COLO668 (cell line): Measurements from ENCODE around the gene SSBP2.
A peak's percentile ranks its signal among the peaks of the same experiment; 100 is the strongest.

Experiments used
- DNase-seq: peaks from one replicate; lab custom pipeline; 2025; ENCODE audit not compliant: unreplicated experiment; lab: John Stamatoyannopoulos, UW

SSBP2 gene

DNA sequence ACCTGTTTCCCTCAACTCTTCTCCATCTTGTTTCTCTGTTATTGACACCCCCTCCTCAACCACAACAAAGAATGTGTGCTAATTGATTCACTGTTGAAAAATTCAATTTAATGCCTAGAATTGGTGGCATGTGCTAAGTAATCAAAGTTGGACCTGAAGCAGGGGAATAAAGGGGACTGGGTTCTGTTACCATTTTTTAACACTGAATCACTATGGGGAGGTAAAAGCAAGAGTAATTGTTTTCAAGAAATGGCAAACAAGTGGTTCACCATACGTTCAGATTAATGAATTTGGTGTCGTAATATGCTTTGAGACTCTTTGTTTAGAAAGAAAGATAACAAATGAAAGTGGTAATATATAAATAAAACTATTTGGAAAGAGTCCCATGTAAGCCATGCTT lies 17.0 kb upstream of the SSBP2 start:
- DNase-seq = no peak

DNA sequence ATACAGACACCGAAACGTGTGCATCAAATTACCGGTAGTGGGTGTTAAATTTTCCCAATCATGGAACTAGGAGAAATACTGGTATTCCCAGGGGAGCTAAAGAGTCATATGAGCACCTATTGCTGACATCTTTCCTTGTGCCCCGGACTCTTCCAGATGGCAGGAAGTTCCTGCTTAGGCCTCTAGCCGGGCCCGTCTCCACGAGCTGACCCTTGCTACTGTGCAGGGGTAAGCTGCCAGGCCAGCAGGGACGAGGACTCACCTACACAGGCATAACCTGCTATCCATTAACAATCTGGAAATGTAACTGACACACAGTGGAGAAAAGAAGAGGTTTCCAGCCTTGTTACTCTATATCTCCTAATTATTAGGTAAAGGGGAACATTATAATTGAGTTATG lies 16.2 kb upstream of the SSBP2 start:
- DNase-seq = no peak

- no peak for DNase-seq
Measured at GRCh38 chr5:81766611-81767010, 15.7 kb upstream of the SSBP2 start.

DNA sequence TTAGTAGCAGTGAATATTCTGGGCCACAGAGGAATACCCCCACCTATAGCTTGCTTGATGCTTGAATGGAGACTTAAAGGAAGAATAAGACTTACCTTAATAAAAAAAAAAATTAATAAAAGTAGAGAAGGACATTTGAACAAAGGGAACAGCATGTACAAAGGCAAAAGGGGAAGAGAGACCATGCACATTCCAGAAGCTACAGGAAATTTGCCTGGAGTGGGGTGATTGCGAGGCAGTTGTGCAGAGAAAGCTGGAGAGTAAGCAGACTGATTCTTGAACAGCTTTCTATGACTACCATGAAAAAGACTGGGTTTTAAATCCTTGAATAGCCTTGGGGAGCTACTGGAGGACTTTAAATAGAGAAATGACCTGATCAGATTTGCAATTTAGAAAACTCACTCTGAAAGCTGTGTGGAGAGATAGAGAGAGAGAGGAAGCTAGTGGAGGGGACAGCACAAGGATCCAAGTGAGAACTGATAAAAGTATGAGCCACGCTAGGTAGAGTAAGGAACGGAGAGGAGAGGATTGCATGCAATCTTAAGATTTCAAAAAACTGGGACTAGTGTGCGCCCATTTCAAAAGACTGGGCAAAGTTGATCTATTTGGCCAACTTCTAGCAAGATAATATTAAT lies 12.5 kb upstream of the SSBP2 start:
- no peak for DNase-seq

DNA sequence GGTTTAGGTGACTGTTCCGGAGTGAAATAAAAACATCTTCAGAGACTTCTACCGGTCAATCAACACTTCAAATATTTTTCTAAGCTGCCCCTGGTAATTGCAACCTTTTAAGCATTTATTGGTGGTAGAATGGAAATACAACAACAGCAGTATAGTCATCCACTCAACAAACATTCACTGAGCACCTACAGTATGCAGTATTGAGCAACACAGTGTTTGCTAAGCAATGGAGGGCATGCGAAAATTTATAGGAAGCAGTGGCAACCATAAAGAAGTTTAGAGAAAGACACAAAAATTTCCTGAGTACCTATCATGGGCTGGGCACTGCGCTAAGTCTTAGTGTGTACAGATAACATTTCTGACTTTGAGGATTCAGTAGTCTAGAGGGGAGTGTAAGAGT lies 12.0 kb upstream of the SSBP2 start:
- DNase-seq = no peak

- DNase-seq = no peak
Measured at GRCh38 chr5:81762401-81762800, 11.5 kb upstream of the SSBP2 start.

- no peak for DNase-seq
Measured at GRCh38 chr5:81761970-81762369, 11.1 kb upstream of the SSBP2 start.

DNA sequence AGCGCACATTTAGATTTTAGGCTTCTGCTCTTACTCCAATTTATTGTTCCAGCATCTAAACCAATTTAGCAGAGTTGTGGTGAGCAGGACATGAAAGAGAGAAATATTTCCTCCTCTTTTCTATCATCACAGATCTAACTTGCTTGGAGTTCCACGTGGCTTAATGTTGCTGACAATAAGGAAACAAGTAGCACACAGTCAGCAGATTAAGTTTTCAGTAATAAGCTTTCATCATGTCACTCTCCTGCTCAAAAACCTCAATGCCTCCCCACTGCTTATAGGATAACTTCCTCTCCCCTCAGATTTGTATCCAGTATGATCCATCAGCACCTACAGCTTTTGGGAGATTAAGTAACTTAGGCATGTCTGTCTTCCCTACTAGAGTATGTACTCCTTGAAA lies 10.4 kb upstream of the SSBP2 start:
- no peak for DNase-seq

DNA sequence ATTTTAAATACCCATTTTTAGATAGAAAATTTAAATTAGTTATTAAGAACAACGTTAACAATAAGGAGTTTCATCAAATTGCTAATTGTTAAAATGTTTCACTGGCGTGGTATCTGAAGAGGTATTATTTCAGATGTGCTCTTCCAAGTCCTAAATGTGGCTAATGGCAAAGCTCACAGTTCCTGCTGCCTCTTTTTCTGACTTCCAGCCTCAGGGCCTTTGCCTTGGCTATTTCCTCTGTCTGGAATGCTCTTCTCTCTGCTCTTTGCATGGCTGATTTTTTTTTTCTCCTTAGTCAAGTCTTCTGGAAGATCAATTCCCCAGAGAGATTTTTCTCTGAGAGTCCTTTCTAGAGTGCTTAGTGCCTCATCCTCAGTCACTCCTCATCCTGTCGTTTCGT lies 9.6 kb upstream of the SSBP2 start:
- DNase-seq = no peak

DNA sequence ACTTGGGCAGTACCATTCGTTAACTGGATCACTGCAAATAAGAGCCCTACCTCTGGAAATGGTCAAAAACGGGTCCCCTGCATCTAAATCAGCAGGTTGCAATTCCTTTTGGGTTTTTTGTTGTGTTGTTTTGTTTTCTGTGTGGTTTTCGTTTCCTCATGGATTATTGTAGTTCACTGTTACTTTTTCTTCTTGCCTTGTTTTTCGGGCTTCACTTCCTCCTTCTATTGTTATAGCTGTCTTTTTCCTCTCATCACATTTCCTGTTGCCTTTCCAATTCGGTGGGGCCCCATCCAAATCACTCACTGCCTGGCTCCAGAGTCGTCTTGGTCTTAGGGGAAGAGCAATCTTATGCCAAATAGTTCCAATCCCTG lies 8.7 kb upstream of the SSBP2 start:
- DNase-seq = no peak

DNA sequence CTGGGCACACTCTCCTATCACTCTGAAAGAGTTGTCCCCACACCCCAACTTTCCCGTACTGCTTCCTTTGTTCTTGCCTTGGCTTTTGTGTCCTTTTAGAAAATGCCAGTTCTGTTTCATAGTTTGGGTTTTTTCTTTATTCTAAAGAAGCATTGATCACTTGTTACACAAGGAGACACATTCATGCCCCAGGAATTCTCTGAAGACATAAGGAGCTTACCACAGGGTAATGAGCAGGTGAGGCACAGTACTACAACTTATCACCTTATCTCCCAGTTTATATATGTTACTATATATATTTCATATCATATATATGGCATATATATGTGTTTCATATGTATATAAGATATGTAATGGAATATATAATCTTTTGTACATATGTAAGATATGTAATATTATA lies 6.5 kb upstream of the SSBP2 start:
- DNase-seq = no peak

GRCh38 chr5:81756016-81756415 lies 5.1 kb upstream of the SSBP2 start:
- DNase-seq = no peak

DNA sequence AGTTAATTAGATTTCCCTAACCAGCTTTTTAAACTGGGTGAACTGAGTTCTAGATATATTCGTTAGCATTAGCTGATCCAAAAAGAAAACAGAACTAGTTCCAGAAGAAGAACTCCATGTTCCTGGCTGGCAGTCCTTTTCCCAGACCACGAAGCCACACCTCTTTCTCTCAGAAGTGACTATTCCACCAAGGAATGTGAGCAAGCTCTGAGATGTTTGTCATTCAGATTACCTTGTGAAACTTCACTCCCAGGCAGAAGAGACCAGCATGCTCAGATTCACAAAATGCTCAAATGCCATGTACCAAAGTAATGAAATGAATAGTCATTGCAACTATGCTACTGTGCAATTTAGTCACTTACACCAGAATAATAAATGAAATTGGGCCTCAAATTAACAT lies 4.4 kb upstream of the SSBP2 start:
- DNase-seq = no peak

- DNase-seq = no peak
Measured at GRCh38 chr5:81754621-81755020, 3.7 kb upstream of the SSBP2 start.

GRCh38 chr5:81753429-81753828 lies 2.5 kb upstream of the SSBP2 start:
- DNase-seq = no peak

GRCh38 chr5:81752644-81752963 lies 1.7 kb upstream of the SSBP2 start:
- DNase-seq = no peak

GRCh38 chr5:81751836-81752643 lies 1.1 kb upstream of the SSBP2 start:
- no peak for DNase-seq

DNA sequence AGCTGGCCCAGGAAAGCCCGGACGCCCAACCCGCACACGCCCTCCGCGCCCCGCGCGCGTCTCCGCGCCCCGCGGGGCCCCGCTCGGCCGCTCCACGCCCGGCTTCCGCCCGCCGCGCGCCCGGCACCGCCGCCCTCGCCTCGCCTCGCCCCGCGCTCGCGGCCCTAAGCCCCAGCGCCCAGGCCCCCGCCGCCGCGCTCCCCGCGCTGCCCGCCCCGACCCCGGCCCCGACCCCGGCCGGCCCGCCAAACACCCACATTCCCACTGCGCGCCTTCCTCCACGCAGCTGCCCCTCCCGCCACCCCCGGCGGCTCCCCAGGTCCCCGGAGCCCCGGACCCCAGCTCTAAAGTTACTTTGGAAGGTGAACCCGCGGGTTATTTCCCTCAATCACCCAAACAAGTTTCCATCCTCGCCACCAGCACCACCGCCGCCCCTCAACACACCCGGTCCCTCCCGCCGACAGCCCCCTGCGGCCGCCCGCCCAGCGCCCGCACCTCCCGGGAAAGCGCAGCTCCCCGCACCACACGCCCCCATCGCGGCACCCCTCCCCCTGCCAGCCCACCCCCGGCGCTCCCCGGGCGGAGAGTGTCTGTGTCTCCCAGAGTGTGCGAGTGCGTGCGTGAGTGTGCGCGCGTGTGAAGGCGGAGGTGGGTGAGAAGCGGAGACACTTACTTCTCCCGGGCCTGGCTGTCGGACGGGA lies 439 bp downstream of the SSBP2 start:
- peak; percentile 47 for DNase-seq

DNA sequence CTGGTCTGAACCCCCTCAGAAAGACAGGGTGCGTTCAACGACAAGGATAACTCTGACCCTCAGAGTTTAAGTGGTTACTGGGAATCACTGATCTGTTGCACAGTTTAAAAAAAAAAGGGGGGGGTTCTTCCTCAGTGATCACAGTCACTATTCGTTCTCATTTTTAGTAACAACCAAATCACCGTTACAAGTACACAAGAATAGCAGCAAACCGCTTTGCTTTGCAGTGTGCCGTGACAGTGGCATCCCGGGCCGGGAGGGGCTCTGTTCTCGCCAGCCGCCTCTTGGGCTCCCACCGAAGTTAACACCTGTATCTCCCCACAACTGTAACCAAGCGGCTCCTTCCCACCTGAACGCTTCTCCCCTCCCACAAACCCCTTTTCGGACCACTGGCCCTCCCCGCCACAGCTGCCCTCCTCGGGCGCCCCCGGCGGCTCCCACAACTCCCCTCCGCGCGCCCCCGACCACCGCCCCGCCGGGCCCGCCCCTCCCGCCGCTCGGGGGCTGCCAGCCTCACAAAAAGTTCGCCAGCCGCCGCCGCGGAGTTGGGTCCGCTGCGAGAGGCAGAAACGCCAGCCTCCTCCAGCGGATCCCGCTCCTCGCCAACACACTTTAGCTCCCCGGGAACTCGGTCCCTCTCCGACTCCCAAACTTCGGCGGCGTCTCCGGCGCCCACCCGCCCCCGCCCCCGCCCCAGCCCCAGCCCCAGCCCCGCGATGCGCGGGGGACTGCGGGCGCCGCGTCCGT lies 1.2 kb downstream of the SSBP2 start:
- DNase-seq = peak; percentile 27

DNA sequence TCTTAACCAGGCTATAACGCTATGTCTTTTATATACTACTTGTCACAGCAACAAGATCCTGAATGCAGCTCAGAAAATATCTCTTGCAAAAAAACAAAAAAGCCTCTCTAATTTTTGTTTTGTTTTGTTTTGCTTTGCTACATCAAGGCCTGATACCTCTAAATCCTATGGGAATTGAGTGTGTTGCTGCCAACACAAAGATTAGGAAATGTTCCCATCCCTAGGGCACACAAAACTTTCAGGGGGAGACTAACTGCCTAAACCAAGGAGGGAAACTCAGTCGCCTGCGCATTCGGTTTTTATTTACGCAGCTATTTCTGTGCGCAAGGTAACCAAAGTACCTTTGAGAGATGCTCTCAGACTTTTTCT lies 1.7 kb downstream of the SSBP2 start:
- DNase-seq = no peak

DNA sequence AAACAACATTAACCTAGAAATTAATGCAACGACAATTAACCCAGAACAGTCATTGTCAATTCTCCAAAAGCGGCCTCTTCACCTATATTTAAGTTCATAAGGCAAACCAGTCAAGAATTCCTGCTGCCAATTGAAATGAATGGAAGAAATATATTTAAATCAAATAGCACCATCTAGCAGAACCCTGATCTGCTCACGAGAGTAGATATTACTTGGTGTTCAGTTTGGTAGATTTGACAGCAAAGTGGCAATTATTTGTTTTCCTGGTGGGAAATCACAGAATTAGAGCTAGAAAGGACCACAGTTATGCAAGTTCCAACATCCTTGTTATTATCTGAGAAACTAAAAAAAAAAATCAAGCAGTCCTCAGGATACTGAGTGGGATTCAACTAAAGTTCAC lies 2.3 kb downstream of the SSBP2 start:
- DNase-seq = no peak

DNA sequence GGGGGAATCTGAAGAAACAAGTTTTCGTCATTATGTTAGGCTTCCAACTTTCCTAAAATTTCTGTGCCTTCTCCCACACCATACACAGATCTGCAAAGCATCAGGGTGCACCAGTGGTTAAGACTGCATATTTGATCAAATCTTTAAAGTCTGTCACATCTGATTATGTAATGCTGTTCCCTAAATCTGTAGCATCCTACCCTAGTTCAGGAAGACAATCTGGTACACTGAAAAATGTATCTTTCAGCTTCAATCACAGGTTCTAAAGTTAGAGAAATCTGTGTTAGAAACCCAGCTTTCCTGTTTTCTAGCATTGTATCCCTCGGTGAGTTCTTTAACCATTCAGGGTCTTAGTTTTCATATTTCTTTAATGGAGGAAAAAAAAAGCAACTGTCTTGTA lies 3.9 kb downstream of the SSBP2 start:
- DNase-seq = no peak
